ENCODE data around the gene RYR3.
A peak's percentile ranks its signal among the peaks of the same experiment; 100 is the strongest.

Gene RYR3

DNA sequence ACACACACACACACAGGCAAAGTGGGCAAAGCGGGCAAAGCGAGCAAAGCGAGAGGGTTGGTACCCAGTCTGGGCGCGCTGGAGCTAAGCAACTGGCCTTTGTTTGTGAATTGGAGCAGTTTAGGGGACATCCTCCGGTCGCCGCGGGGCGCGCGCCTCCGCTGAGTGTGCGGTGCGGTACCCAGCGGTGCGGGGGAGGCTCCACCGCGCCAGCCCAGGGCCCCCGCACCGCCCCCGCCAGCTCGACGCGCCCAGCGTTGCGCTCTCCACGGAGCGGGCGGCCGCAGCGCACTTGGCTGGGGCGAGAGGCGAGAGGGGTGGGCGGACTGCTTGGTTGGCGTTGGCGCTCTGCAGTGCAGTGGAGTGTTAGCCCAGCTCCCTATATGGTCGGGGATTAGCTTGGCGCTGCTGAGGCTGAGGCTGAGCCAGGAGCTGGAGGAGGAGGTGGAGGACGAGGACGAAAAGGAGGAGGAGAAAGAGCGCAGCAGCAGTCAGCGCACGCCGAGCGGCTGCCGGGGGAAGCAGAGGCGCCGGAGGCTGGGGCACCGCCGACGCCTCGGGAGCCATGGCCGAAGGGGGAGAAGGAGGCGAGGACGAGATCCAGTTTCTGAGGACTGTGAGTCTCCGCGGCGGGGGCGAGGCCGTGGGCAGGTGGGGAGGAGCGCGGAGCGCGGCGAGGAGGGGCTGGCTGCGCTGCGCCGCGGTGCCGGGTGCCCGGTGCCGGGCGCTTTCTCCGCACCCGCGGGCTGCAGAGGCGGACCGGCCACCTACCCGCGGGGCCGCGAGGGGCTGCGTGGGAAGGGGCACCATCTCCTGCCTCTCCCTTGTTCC, at the start of gene RYR3:
Gene RYR3 (plus strand): TSS at position 487 of the 831 bp plus-strand sequence. CDS start 79 bp downstream, at position 566.
- peak in 1 of 2 donors; percentile 26 for DNase-seq

DNA sequence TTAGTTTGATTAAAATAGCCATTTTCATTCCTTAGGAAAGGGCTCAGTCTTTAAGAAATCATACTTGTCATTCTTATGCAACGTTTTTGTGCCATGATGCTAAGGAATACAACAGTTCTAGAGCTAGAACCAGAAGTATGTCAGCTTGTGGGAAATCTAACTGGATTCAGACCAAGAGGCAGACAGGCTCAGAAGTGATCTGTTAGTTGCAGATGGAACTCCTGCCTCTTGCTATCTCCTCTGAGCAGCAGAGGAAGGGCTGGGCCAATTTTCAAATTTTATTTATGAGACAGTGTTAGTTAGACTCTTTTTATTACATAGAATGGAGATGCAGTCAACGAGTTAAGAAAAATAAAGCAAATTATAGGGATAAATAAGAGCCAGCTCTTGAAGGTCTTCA, 48.5 kb upstream of the RYR3 start:
- DNase-seq: no peak

DNA sequence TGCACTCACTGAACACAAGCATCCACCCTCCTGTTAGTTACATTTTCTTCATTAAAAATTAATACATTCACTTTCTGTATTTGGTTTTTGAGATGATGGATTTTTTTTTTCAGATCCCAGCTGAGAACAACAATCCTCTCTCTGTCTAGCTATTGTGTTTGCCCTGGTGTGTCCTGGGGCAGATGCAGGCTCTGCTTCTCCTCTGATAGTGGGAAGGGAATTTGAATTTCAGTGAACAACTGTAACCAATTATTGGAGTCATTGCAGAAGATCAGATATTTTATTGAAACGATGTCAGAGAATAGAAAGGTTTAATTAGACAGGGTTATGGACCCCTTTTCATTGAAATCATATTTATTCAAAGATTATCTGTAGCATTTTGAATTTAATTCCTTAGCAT, 33.1 kb upstream of the RYR3 start:
- no peak for DNase-seq

DNA sequence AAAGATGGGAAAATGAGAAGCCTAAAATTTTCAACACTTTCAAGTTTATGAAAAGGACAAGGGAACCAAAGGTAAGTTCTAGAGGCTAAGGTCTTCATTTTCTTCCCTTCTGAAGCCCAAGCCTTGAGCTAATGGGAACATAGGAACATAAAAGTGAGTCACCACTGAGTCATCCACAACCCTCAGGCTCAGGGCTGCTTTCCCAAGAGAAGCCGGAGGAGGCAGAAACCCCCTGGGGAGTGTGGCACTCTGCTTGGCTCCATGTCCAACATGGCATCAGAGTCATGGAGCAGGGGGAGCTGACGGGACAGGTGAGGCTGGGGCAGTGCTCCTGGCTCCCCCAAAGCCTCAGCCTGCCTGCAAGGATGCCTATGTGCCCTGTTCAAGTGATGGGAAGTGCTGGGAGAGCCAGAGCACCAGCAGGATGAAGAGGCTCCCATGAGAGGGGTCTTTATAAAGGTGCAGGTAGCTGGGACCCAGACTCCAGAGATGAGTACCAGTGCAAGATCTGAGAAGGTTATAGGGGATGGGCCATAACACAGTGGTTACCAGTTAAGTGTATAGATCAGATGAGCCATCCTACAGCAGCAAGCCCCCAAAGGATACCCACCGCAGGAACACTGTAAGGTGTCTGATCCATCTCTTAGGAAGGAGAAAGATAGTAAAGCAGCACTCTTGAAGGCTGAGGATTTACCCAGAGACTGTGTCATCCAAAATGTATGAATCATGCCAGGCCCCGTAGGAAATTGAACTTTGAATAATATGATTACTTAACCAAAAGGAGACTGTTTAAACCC, 31.8 kb upstream of the RYR3 start:
- no peak for DNase-seq

DNA sequence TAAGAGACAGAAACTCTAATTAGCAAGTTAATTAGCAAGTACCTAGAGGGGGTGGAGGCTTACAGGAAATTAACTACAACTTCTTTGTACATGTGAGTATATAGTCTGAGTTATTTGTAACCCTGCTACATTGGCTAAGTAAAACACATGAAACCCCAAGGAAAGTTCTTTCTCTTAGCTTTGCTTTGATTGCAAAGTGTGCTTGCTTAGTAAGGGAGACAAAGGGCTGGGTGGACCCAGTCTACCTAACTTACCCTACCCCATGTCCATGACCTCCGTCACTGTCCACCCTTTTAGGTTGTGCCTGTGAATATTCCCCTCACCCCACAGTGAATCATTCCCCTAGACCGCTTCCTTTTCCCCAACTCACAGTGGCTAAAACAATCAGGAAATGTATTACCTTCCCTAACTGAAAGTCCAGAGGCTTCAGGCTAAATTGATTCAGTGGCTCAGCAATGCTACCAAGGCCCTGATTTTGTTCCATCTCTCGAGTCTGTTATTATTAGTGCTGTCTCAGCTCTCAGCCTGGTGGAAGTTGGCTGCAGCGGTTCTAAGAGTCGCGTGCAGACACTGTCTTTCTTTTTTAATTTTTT, 31.1 kb upstream of the RYR3 start:
- no peak for DNase-seq

DNA sequence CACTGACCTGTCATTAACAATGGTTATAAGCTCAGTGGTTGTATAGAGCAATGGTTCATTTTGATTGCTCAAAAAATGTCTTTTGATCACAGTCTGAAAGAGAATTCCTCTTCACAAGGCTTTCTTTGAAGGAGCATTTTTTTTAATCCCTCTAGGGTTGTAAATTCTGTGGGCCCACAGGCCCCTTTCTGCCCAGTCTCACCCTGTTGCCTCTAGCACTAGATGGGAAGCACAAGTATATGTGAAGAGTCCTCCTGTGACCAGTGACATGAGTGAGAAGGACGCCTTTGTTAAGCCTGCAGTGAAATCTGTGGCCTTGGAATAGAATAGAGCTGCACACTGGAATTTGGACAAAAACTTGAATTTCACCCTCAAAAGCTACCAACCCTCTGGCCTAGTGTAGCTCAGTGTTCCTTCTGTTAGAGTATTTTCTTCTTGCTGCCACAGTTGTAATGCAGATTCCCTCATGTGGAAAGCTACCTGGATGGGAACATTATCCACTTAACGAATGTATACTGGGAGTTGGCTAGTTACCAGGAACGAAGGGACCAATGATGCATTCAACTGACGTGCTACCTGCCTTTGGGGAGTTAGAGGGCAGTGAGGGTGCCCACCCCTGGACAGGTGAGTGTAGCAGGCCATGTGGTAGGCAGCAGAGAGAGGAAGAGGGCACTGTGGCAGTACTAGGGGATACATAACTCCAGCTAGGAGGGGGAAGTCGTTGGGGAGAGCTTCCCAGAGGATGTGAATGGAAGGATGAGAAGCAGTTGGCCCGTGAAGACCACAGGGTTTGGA, 28.3 kb upstream of the RYR3 start:
- DNase-seq: no peak

DNA sequence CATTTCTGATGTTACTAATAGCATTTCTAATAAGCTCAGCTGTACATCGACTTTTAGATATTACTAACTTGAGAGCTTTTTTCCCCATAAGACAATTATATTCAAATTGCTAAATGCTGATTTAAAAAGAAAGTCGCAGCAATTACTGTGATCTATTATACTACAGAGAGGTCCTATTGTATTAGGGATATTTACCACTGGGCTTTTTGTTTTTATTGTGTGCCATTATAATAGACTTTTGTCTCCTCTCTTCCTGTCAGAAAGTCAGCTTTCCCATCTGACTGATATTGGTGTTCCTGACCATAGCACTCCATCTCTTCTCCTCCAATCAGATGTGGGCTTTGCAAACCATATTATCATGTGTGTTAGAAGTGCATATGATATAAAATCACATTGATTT, 27.2 kb upstream of the RYR3 start:
- DNase-seq: peak in 1 of 2 donors; percentile 4

DNA sequence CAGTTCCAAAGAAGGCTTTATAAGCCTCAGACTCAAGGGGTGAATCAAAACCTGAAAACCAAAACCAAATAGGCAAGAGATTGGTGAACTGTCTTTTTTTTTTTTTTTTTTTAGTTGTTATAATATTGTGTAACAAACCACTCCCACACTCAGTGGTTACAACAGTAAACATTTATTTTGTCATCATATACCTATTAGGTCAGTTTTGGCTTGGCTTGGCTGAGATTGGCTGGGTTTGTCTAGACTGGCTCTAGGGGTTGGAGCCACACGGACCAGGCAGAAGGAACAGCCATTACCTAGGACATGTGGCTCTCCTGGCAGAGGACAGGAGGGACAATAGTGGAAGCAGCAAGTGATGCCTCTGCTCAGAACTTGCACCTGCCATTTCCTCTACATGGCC, 26.4 kb upstream of the RYR3 start:
- DNase-seq: no peak

DNA sequence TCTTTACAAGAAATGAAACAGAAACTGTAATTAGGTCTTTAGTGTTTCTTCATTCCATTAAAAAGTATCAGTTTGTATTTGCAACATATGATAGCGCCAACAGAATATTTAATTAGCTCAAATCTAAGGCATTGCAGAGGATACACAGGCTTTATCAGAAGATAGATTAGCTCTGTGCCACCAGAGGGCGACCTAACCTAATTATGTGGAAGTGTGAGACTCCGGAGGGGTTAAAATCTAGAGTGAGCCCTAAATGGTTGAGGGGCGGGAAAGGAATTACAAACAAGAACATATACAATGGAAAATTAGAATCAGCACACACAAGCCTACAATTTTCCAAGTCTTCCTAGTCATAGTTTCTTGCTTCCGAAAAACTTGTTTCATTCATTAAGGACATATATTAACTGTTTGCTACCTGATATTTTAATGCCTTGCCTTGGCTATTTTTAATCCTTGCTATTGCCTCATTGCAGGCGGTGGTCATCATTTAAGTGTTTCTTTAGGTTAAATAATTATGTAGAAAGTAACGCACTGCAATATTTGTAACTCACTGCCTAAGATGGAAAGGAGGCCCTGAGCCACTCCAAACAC, 18.0 kb upstream of the RYR3 start:
- DNase-seq: peak; percentile 22 to 68

DNA sequence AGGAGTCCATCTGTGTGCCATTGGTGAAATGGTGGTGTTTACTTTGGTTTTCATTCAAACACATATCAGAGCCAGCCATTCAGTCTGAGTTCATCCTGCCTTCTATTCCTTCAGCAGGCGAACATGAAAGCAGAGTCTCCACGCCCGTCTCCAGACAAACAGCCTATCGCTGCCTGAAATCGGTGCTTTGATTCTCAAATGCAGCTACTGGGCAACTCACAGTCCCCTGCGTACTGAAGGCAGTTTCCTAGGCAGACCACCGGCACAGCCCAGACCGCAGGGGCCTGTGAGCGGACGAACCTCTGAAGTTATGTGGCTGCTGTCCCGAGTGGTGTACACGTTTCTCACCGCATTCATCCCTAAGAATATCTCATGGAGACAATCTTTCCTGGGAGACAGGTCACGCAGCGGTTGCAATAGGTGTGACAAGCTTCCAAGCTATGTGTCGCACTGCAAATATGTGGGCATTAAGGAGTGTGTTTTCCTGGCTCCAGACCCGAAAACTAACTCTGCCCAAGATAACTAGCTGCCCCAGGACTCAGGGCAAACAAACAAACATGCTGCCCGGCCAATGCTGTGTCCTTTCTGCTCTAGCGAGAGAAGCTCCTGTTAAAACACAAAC, 16.9 kb upstream of the RYR3 start:
- DNase-seq: no peak

DNA sequence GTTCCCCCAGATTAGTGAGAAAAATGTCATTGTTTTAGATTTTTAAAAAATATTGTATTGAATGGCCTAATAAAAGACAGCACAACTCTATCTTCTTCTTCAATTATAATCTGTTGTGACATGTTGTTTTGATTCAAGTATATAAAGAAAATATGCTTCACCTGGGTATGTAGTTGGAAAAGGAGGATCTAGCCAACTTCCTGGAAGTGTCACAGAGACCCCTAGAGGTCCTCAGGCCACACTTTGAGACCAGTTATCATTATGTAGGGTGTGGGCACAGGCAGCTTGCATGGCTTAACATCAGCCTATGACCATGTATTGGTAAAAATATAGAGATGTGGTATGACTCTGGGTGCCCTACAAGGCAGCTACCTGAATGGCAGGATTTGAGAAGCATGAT, 14.7 kb upstream of the RYR3 start:
- DNase-seq: no peak

DNA sequence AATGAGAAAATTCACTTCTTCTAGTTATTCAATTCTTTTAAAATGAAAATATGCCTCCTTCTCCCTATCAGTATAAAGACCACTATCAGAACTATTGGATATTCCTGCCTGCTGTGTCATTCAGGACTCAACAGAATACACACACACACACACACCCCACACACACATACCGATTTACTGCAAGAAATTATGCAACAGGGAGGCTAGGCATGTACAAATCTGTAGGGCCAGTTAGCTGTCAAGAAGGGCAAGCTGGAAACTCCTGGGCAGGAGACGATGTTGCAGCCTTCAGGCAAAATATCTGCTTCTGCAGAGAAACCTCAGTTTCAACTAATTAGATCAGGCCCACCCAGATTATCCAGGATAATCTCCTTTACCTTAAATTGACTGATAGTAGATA, 13.9 kb upstream of the RYR3 start:
- DNase-seq: no peak

DNA sequence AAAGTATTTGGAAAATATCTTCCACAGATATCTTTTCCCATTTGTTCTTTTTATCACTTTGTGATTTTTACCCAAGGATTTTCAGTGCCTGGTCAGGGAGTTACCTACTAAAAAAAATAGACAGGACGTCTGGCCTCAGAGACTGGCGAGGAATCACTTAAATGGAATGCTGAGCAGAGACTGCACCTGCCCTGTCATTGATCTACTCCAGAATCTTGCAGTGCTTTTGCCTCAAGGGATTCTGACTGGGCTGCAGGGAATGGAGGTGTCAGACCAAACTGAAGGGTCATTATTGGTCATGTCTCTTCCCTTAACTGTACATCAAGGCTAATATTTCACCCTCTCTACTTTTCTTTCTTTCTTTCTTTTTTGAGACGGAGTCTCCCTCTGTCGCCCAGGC, 12.1 kb upstream of the RYR3 start:
- no peak for DNase-seq

DNA sequence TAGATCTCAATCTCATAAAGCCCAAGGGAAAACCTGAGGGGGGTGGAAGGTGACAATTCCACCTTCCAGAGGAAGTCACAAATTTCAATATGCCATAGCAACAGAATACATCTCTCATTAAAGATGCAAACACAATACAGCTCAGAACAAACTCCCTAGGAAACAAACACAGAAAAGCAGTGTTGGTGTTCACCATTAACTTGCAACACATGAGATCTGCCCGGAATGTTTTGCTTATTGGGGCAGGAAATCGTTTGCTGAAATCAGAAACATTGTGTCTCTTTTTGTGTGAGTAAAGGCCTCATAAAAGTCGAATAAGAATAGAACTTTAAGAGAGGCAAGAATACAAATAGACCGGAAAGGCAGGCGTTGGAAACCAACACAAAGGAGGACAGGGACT, 5.8 kb upstream of the RYR3 start:
- no peak for DNase-seq

DNA sequence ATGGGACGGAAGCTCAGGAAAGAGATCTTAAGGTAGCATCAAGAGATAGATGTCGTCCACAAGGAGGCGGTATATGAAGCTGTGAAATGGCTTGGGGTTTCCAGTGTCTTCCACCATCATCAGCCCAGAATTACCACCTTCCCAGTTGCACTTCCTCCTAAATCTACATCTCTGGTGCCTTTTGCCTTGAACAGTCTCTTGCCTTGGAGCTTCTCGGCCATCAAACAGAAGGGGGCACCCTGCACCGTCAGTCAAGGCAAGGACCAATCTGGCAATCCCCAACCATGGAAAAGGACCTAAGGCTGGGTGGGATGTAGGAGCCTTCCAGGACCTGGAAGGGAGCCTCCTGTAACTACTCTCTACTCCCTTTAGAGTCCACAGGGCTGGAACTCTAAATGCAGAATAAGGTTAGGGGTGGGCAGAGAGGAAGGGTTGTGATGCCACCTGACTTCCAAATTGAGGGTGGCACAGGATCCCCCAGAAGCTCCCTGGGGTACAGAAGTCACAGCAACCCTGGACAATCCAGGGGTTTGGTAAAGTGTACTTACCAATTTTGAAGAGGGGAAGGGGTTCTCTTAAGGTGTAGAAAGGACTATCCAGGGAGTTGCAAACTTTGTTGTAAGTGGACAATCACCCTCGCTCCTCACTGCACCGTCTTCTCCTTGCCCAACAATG, 1.0 kb upstream of the RYR3 start:
- peak in 1 of 2 donors; percentile 16 for DNase-seq

DNA sequence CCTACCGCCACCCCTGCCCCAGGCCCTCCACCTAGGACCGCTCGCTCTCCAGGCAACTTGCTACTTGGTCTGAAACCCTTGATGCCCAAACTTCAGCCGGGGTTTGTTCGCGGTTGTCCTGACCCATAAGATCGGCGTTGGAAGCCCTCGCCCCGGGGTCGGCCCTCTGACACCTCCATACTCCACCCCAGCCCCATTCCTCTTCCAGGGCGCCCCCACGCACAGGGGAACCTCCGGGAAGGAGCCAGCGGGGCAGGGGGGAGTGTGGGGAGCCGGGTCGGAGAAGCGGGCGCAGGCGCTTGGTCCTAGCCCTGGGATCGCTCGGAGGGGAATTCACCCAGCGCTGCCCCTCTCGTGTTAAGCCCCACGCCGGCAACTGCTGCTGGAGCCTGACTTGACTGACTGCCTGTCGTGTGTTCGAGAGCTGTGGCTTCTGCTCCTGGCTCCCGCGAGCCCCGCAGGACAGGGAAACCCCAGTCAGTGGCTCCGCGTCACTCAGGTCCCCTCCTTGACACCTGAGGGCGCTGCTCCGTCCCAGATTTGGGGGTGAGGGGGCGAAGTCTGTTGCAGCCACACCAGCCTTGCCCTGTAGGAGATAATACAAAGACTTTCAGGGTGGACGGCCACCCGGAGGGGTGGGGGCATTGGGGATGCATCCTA, 675 bp downstream of the RYR3 start:
- DNase-seq: no peak

DNA sequence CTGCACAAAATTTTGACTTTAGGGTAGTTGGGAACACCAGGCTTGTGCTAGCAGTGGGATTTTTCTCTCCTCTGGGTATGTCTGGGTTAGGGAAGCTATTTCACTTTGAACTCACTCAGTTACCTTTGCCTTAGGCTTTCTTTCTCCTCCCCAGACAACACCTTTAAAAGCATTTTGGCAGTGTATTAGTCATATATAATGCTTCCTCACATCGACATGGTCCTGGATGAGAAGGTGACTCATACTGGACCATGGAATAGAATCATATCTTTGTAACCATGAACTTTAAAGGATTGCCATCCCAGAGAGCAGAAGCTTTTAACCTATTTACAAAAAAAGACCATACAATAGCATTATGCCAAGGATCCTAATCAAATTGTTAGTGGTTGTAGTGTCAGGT, 2.7 kb downstream of the RYR3 start:
- no peak for DNase-seq

DNA sequence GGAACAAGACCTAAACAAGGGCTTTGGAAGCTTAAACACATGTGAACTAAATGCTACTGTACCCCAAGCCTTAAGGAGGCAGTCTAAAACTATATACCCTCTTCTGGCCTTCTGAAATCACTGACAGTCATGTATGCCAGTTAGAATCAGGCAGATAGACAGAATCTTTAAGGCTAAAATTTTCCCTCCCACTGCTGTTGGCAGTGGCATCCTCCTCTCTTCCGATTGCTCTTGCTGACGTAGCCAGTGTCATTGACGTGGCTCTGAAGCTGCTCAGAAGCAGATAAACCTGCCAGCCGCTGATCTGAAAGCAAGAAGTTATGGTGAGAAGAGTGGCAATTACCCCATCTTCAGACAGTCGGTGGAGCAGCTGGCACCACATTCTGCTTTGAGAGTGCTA, 3.3 kb downstream of the RYR3 start:
- DNase-seq: no peak

DNA sequence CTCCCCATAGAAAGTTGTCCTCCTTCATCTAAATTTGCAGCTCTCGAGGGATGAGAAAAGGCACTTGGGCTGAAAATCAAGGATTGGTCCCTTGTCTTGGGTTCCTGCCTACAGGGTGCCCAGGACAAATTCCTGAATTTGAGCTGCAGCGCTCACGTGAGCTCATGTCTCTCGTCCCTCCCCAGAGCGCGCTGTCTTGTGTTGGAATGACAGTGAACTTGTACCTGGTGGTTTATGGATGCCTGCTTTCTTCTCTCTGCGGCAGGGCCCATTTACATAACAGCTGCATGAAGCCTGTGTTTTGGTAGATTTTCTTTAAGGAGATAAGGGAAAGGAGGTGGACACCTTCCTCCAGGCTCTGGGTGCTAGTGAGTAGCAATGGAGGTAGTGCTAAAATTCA, 4.3 kb downstream of the RYR3 start:
- no peak for DNase-seq

DNA sequence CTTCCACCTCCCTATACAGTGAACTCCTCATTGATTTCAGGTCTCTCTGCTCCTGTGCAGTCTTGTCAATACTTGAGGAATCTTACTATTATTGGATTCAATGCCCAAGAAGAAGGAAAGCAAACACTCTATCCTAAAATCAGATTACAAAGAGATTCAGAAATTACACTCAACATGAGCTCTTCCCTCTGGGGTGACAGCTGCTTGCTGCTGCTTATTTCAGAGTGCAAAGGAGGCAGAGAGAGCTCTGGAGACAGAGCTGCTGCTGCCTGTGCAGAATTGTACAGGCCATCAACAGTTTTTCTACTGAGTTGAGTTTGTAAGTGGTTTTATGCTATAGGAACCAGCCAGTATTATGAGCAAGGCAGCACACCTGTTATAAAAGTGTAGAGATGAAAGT, 7.1 kb downstream of the RYR3 start:
- no peak for DNase-seq

DNA sequence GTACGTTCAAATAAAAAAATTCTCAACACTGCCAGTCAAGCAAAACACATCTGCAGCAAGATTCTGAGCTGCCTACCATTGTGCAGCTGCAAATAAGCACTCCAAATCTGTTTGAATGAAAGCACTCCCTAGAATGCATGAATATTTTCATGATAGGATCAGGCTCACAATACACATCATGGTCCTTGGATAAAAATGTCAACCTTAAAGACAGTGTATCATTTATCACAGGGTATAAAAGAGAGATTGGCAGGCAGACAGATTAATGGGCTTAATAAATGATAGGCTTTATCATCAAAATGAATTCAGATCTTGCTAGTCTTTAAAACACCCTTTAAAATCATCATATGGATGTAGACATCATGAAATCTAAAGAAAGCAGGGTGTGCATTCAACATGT, 9.2 kb downstream of the RYR3 start:
- no peak for DNase-seq
